GM19238 (cell line): ENCODE results near the gene GHRL.
"Not testable (repeated sequence)": the region's sequence is repeated elsewhere in the genome, so short reads cannot be mapped to it uniquely, and the experiment has no call there.

Experiments used
- DNase-seq: peaks from one replicate; pipeline ENCODE4 v3.0.0; 2011; ENCODE audit warnings: low spot score; ENCODE audit not compliant: insufficient read length

The GHRL gene

GRCh38 chr3:10299175-10299574 lies 6.4 kb upstream of the GHRL start:
- no peak for DNase-seq

GRCh38 chr3:10298064-10298463 lies 5.3 kb upstream of the GHRL start:
- DNase-seq, result not testable (repeated sequence)

GRCh38 chr3:10294030-10294586 lies 1.4 kb upstream of the GHRL start:
- no peak for DNase-seq

- no peak for DNase-seq
Measured at GRCh38 chr3:10291641-10292040, 1.1 kb downstream of the GHRL start.

- DNase-seq, result no peak
Measured at GRCh38 chr3:10290481-10291176, 2.1 kb downstream of the GHRL start.

- DNase-seq, result no peak
Measured at GRCh38 chr3:10289787-10290355, 2.9 kb downstream of the GHRL start.

- DNase-seq, result no peak
Measured at GRCh38 chr3:10289077-10289476, 3.7 kb downstream of the GHRL start.

GRCh38 chr3:10288575-10288960 lies 4.2 kb downstream of the GHRL start:
- no peak for DNase-seq

GRCh38 chr3:10287936-10288574 lies 4.7 kb downstream of the GHRL start:
- DNase-seq, result no peak

GRCh38 chr3:10286596-10287295 lies 6.0 kb downstream of the GHRL start:
- peak; percentile 46 for DNase-seq

- no peak for DNase-seq
Measured at GRCh38 chr3:10286133-10286524, 6.6 kb downstream of the GHRL start.

- DNase-seq, result no peak
Measured at GRCh38 chr3:10285272-10286132, 7.2 kb downstream of the GHRL start.

GRCh38 chr3:10284496-10284895 lies 8.3 kb downstream of the GHRL start:
- DNase-seq, result no peak

- no peak for DNase-seq
Measured at GRCh38 chr3:10283638-10284037, 9.1 kb downstream of the GHRL start.

- DNase-seq, result no peak
Measured at GRCh38 chr3:10281951-10282350, 10.8 kb downstream of the GHRL start.

GRCh38 chr3:10280571-10280970 lies 12.2 kb downstream of the GHRL start:
- no peak for DNase-seq

- no peak for DNase-seq
Measured at GRCh38 chr3:10280177-10280529, 12.6 kb downstream of the GHRL start.

GRCh38 chr3:10279384-10280176 lies 13.2 kb downstream of the GHRL start:
- no peak for DNase-seq

- DNase-seq, result no peak
Measured at GRCh38 chr3:10278501-10278900, 14.2 kb downstream of the GHRL start.

- no peak for DNase-seq
Measured at GRCh38 chr3:10277115-10277625, 15.6 kb downstream of the GHRL start.
